Fibroblast of pulmonary artery (primary cell): ENCODE data around the gene SEMA3A.

ENCODE experiments used
- DNase-seq: peaks from one replicate; pipeline ENCODE4 v3.0.0-alpha.2; 2010; ENCODE audit warnings: low read depth
- H3K4me3 ChIP-seq: replicated peaks from 2 replicates; pipeline ENCODE4 v1.5.1; 2011; ENCODE audit warnings: low read depth, mild to moderate bottlenecking, control low read depth, low read length, moderate library complexity
- CTCF ChIP-seq: IDR thresholded peaks from 2 replicates; pipeline ENCODE4 v1.5.1; 2011; ENCODE audit warnings: mild to moderate bottlenecking, control low read depth, low read length, inconsistent platforms; ENCODE audit errors: missing control alignments

SEMA3A gene

GRCh38 chr7:83921271-83921940 lies 273.2 kb downstream of the SEMA3A start:
- DNase-seq, result no peak
- no peak overlapping the region for H3K4me3 ChIP-seq
- no peak for TF ChIP-seq CTCF

GRCh38 chr7:83918142-83918541 lies 276.4 kb downstream of the SEMA3A start:
- TF ChIP-seq CTCF, result no peak
- H3K4me3 ChIP-seq, result no peak overlapping the region
- no peak for DNase-seq

GRCh38 chr7:83913174-83913573 lies 281.4 kb downstream of the SEMA3A start:
- DNase-seq, result no peak
- no peak for TF ChIP-seq CTCF
- no peak overlapping the region for H3K4me3 ChIP-seq

- H3K4me3 ChIP-seq, result no peak overlapping the region
- no peak for DNase-seq
- TF ChIP-seq CTCF, result no peak
Measured at GRCh38 chr7:83908526-83908925, 286.1 kb downstream of the SEMA3A start.
